Amygdala (tissue), 56 donors: ENCODE data around the gene LPIN3.
"Not testable (repeated sequence)": the region's sequence is repeated elsewhere in the genome, so short reads cannot be mapped to it uniquely, and the experiment has no call there.

Experiments used
- DNase-seq, 56 donors: peaks; one replicate each; lab custom pipeline; 2025; lab: John Stamatoyannopoulos, UW

The LPIN3 gene, protein sequence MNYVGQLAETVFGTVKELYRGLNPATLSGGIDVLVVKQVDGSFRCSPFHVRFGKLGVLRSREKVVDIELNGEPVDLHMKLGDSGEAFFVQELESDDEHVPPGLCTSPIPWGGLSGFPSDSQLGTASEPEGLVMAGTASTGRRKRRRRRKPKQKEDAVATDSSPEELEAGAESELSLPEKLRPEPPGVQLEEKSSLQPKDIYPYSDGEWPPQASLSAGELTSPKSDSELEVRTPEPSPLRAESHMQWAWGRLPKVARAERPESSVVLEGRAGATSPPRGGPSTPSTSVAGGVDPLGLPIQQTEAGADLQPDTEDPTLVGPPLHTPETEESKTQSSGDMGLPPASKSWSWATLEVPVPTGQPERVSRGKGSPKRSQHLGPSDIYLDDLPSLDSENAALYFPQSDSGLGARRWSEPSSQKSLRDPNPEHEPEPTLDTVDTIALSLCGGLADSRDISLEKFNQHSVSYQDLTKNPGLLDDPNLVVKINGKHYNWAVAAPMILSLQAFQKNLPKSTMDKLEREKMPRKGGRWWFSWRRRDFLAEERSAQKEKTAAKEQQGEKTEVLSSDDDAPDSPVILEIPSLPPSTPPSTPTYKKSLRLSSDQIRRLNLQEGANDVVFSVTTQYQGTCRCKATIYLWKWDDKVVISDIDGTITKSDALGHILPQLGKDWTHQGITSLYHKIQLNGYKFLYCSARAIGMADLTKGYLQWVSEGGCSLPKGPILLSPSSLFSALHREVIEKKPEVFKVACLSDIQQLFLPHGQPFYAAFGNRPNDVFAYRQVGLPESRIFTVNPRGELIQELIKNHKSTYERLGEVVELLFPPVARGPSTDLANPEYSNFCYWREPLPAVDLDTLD

GRCh38 chr20:41340327-41341055 lies at the start of gene LPIN3:
Gene LPIN3 (plus strand): TSS chr20:41340821. CDS start chr20:41345804, 4,983 bp downstream.
- peak in 13 of 56 donors; percentile 9 to 54 (median 21) for DNase-seq

GRCh38 chr20:41293269-41294037 lies 47.2 kb upstream of the LPIN3 start:
- peak in 11 of 56 donors; percentile 2 to 65 (median 15) for DNase-seq

DNA sequence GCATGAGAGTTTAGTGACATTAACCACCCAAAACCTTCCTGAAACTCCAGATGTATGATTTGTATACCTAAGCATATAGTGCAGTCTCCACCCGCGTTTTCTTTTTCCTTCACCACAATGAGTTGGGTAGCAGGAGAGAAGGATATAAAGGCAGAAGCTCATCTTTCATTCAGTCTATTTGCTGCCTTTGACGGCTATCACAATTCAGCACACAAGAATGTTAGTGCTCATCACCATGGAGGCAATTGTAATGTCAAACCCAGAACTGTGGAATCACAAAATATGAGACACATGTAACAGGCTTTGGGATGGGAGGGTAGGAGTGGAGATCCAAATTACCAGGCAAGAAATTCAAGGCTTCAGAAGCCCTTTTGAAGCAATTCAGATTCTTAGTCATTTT lies 40.7 kb upstream of the LPIN3 start:
- no peak for DNase-seq

DNA sequence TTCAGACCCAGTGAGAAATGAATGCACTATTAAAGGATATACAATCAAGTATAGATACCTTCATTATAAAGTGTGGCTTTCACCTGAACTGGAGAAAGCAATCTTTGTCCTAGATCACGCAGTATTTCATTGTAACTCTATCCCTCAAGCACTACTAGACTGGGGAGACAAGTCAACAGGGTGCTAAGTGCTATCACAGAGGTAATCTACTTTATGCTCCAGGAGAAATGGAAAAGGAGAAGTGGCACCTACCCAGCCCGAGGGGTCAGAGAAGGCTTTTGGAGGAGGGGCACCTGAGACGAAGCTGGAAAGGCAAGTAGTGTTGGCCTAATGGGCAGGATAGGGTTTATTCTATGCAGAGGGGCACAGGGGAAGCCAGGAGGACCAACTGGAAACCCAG lies 40.2 kb upstream of the LPIN3 start:
- DNase-seq: no peak

DNA sequence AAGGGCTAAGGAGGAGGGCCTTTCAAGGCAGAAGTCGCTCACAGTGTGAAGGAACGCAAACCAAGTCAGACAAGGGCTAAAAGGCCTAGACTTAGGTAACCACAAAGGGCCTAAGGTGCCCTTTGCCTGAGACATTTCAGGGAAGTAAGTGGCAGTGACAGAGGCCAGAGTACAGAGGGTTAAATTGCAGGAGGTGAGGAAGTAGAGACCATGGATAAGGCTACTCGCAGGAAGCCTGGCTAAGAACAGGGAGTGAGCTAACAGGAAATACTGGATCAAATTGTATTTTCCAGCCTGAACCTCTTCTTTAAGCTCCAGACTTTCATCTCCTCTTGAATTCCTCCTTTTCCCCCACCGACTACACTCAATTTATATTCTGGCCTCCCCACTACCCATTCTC lies 39.7 kb upstream of the LPIN3 start:
- DNase-seq: no peak

- no peak for DNase-seq
These were observed 36.6 kb upstream of the LPIN3 start for GRCh38 chr20:41304002-41304401.

- DNase-seq: no peak
These were observed 36.1 kb upstream of the LPIN3 start for GRCh38 chr20:41304424-41305079.

DNA sequence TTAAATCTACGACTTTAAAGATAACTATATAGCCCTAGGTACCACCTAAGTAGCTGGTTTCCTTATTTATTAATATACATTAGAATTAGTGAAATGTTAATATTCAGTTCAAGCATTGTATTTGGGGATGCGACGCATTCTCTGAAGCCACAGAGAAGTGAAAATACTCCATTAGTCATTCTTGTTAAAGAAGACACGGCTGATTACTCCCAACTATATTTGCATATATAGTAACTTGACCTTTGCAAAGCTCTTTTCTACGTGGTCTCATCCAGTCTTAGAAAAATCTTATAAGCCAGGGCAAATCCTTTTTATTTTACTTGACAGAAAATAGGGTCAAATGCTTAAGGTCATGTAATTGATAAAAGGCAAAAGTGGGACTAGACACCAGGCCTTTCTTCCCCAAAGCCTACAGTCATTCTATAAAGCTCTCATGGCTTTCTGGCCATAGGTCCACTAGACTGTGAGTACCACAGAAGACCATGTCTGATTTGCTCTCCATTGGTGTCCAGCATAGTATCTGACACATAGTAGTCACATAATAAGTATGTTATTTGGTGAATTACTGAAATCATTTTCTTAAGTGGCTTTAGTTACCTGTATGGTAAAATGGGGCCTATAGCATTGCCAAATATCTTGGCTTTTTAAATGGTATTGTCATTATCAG lies 34.4 kb upstream of the LPIN3 start:
- no peak for DNase-seq

GRCh38 chr20:41307021-41307420 lies 33.6 kb upstream of the LPIN3 start:
- DNase-seq: no peak

DNA sequence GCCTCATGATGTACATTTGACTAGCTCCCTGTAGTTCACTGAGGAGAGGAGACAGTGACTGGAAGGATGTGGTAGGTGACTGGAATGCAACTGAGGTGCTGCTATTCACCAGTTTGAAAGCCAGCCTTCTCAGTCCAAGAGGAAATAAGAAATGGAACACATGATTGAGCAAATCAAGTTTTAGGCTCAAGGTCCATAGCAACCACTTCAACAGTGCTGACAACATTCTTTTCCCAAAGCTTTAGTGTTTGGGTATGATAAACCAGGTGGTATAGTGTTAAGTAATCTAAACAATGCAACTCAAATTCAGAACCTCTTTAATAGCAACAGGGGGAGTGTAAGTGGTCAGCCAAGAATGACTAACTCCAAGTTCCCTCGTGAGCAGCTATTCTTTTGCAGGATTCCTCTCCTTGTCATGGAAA lies 32.3 kb upstream of the LPIN3 start:
- DNase-seq: peak in 2 of 56 donors; percentile 5 to 10

DNA sequence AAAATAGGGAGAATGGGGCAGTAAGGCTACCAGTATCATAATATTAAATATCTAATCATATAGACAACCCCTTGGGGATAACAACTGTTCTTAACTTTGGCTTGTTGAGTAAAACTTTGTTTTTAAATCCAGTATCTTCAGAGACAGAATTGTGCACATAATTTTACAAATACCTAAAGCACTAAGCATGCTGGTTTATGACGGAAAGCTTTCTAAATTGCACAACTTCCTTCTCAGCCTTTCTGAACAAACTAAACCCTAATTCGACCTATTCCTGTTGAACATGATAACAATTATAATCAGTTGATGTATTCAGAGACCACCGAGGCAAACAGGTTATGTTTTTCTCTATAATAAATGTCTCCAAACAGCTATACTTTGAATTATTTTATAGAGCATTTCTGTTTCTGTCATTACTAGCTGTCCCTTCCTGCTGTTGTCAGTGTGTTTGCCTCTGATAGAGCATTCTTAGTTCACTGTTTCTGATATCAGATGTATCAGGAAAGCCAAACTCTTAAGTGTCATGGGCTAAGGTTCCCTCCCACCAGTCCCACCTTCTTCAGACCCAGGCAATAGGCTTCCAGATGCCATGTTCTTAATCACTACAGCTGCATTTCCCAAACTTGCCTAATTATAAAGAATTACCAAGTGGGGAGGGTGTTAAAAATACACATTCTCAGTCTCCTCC lies 31.8 kb upstream of the LPIN3 start:
- DNase-seq: no peak

- no peak for DNase-seq
These were observed 30.8 kb upstream of the LPIN3 start for GRCh38 chr20:41309817-41310216.

DNA sequence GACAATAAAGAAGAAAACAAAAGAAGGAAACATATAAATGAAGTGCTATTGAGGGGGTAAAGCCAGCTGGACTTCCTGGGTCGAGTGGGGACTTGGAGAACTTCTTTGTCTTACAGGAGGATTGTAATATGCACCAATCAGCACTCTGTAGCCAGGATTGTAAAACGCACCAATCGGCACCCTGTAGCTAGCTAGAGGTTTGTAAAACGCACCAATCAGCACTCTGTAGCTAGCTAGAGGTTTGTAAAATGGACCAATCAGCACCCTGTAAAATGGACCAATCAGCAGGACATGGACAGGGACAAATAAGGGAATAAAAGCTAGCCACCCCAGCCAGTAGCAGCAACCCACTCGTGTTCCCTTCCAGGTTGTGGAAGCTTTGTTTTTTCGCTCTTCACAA lies 28.6 kb upstream of the LPIN3 start:
- not testable (repeated sequence) for DNase-seq

- no peak for DNase-seq
These were observed 26.2 kb upstream of the LPIN3 start for GRCh38 chr20:41314386-41314785.

GRCh38 chr20:41316051-41316450 lies 24.6 kb upstream of the LPIN3 start:
- DNase-seq: no peak

- DNase-seq: peak in 55 of 56 donors; percentile 33 to 87 (median 73)
These were observed 23.7 kb upstream of the LPIN3 start for GRCh38 chr20:41316602-41317545.
